D721Med (cell line): ENCODE measurements around the gene PDE3B.
"Not testable (repeated sequence)": the region's sequence is repeated elsewhere in the genome, so short reads cannot be mapped to it uniquely, and the experiment has no call there.

ENCODE experiments used
- DNase-seq: peaks from one replicate; pipeline ENCODE4 v3.0.0; 2011; ENCODE audit warnings: low spot score; ENCODE audit not compliant: insufficient read length
- FAIRE-seq: peaks from 2 replicates; lab custom pipeline; 2011; peaks lifted over from hg19 to GRCh38; lab: Jason Lieb, UNC
- CTCF ChIP-seq: IDR thresholded peaks from 2 replicates; pipeline ENCODE4 v1.5.1; 2012; ENCODE audit warnings: mild to moderate bottlenecking, control low read depth; ENCODE audit not compliant: insufficient read depth; ENCODE audit errors: missing control alignments

The PDE3B gene

GRCh38 chr11:14789879-14790484 is 146.4 kb downstream of the PDE3B start:
- DNase-seq (no peak), FAIRE-seq (no peak)
- TF ChIP-seq CTCF, result peak; percentile 57

- FAIRE-seq (no peak), DNase-seq (no peak)
- TF ChIP-seq CTCF, result no peak
Observed at GRCh38 chr11:14793546-14793945, 149.9 kb downstream of the PDE3B start.

GRCh38 chr11:14796028-14796427 is 152.4 kb downstream of the PDE3B start:
- not testable (repeated sequence) for FAIRE-seq, DNase-seq

- FAIRE-seq (no peak), DNase-seq (no peak)
- no peak for TF ChIP-seq CTCF
Observed at GRCh38 chr11:14803846-14804245, 160.2 kb downstream of the PDE3B start.

- FAIRE-seq (no peak), DNase-seq (no peak)
- no peak for TF ChIP-seq CTCF
Observed at GRCh38 chr11:14809466-14809865, 165.9 kb downstream of the PDE3B start.

- no peak for TF ChIP-seq CTCF
- no peak for FAIRE-seq
Observed at GRCh38 chr11:14812757-14813156, 169.2 kb downstream of the PDE3B start.

GRCh38 chr11:14813516-14813915 is 169.9 kb downstream of the PDE3B start:
- DNase-seq, result no peak
- TF ChIP-seq CTCF, result no peak
- FAIRE-seq, result peak; percentile 98

More at GRCh38 chr11:14812757-14813156, 169.2 kb downstream of the PDE3B start:
- DNase-seq, result no peak
